GM21529 (cell line): Measurements from ENCODE around the gene TMEM131L.
"Not testable (repeated sequence)": the region's sequence is repeated elsewhere in the genome, so short reads cannot be mapped to it uniquely, and the experiment has no call there.

Experiments used
- ATAC-seq: cut with Tn5 transposase; IDR thresholded peaks from one replicate; pipeline ENCODE4 v1.9.1; 2021; ENCODE audit not compliant: unreplicated experiment

TMEM131L gene

DNA sequence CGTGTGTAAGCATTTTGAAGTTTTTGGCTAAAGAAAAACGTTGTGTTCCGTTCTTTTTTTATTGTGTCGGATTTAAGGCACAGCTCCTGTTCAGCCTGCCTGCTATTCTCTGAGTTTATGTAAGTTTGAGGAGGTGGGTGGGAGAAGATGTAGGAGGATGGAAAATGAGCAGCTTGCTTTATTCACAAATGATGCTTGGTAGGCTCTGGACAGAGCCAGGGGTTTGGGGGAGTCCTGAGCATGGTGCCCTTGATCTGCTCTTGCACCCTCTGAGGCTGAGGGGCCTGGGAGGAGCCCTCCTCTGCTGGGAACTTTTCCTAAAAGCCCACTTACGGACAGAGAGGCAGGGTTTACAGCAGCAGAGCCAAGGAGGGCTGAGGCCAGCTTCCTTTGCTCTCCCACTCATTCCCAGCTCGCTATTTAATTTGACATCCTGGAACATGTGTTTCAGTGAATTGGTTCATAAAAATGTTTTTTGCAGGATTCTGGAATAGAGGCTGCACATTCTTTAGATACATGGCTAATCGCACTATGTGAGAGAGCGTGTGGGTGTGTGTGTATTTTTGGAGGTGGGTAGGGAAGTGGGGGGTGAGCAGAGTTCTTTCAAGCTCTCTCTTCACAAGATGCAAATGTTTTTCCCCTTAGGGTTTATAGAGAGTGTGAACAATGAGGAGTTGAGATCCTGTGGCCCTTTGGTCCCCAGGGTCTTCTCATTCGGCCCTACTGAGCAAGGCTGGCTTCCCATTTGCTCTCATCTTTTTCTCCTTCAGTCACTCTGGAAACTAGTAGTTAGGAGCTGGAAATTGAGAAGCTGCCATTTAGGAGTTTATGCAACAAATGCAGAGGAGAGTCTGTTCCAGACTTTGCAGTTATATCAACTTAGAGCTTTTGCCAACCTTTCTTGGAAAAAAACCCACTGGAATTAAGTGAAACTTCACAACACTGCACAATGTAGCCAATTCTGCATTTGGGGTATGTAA lies 32.1 kb downstream of the TMEM131L start:
- ATAC-seq, result peak; percentile 64

DNA sequence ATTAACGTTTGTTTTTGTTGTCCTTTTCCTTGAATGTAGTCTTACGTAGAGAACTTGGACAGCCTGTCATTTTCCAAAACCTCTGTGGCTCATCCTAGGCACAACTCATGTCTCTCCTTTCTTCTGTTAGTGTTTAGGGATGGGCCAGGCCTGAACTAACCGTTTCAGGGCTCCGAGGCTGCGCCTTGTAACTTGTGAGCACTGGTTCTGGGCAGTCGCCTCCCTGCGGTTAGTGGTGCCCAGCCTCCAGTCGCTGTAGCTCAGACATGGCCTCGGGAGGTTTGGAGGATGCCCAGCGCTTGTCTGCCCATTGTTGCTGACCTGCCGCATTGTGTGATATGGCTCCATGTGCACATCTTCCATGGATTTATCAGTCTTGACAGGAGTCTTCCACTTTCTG lies 32.8 kb downstream of the TMEM131L start:
- no peak for ATAC-seq

- no peak for ATAC-seq
These were observed 35.4 kb downstream of the TMEM131L start for GRCh38 chr4:153501578-153501977.

- ATAC-seq, result no peak
These were observed 36.4 kb downstream of the TMEM131L start for GRCh38 chr4:153502584-153502983.

GRCh38 chr4:153506341-153507309 lies 40.5 kb downstream of the TMEM131L start:
- no peak for ATAC-seq

DNA sequence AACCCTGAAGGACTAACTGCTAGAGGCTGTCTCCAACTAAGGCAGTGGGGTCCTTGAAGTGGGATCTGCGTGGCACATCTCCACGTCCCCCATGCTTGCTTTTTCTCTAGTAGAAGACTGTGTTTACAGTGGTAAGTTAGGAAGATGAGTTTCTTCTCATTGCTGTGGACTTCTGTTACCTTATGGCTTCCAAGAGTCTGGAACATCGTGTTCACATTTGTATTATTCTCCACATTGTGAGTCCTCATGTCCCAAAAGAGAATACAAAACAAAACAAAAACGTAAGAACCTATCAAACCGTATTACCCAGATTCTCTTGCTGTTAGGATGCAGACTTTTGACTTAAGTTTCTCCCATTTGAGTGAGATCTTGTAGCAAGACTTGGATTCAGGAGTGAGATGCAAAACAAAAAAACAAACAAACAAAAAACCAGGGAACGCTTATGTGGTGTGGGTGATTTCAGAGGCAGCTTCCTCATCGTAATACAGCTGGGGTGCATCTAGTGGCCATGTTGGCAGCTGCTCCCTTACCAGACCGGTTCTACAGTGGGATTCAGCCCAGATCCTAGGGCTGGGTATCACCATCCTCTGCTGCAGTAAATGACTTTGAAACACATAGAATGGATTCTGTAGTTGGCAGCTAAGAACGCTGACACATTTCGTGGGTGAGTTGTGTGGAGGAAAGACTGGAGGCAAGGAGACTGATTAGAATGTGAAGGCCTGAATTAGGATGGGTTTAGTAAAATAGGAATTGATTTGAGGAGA lies 41.3 kb downstream of the TMEM131L start:
- ATAC-seq, result no peak

GRCh38 chr4:153509212-153509611 lies 43.1 kb downstream of the TMEM131L start:
- ATAC-seq, result not testable (repeated sequence)

DNA sequence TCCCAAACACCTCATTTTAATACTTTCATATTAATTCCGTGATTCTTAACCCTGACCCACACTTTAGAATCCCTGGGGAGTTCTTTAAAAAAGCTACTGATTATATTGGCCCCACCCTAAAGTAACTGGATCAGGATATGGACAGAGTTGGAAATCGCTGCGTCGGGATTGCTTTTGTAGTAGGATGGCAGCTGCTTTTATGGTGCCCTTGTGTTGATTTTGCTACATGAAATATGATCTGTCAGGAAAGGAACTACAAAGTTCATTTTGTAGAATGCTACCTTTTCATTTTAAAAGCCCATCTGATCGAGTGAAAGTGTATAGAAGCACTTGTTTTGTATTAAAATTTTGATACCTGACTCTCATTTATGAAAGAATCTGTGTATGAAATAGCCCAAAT lies 43.6 kb downstream of the TMEM131L start:
- no peak for ATAC-seq

- no peak for ATAC-seq
These were observed 44.3 kb downstream of the TMEM131L start for GRCh38 chr4:153510252-153511001.

GRCh38 chr4:153511104-153511503 lies 44.9 kb downstream of the TMEM131L start:
- ATAC-seq, result no peak

- ATAC-seq, result no peak
These were observed 46.1 kb downstream of the TMEM131L start for GRCh38 chr4:153512162-153512852.

GRCh38 chr4:153512952-153513500 lies 46.9 kb downstream of the TMEM131L start:
- no peak for ATAC-seq

DNA sequence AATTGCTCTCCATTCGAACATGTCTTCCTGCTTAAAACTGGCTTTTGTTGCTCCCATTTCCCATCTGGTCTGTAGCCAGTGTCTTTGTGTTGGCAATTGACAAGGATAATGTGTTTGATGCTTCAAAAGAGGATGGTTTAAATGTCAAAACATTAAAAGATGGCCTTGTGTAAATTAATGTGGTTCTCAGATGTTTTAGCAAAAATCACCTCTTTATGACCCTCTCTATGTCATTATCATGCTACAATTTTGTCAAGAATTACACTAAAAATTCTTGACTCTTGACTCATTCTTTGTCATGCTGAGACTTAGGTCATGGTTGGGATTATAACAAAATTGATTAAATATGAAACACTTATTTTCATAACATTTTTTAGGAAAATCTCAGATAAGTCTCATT lies 47.4 kb downstream of the TMEM131L start:
- ATAC-seq, result no peak

DNA sequence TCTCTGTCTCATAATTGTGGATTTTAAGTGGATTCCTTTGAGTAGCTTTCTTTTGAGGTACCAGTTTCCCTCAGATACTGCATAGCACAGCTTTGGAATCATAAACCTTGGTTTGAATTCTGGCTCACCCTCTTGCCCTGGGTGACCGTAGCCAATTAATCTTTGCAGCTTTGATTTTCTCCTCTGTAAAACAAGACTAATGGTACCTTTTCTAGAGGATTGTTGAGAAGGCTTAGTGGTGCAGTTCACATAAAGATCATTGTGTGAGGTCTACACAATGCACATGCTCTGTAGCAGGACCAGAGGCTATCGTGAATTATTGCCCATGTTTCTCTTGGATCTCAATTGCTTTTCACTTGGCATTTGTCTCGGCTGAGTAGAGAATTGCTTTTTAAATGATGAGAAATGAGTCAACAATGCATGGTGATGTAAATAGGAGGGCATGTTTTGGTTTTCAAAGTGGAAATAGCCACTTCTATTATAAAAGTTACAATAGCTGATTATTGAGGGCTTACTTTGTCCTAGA lies 47.9 kb downstream of the TMEM131L start:
- ATAC-seq, result no peak

GRCh38 chr4:153514688-153515426 lies 48.7 kb downstream of the TMEM131L start:
- no peak for ATAC-seq

GRCh38 chr4:153517159-153517558 lies 51.0 kb downstream of the TMEM131L start:
- ATAC-seq, result no peak

GRCh38 chr4:153518001-153518400 lies 51.8 kb downstream of the TMEM131L start:
- no peak for ATAC-seq
